ENCODE measurements around the gene SBF2. TPM values are rescaled to one million over a fixed set of nuclear protein-coding genes. Genes with fewer than 3 reads are reported as not detected.
A peak's percentile ranks its signal among the peaks of the same experiment; 100 is the strongest.

SBF2 gene
- polyA plus RNA-seq, 1 donor from 2014 or later = 53.4 TPM

DNA sequence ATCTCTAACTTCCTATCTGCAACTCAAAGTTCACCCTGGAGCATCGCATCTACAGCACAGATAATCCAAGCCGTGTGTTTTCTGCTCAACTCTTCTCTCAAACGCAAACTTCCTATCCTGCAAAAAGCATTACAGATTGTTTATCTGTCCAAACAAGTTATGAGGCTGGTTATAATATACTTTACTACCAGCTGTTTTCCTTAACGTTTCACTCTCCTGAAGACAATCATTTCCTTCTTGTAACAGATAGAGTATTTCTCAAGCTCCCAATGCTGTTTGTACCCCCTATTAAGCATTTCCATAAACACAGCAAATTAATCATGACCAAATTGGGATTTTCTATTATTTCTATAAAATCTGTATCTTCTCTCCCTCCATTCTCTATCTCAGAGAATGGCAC is 84.7 kb downstream of the SBF2 start (continued):
- no peak for TF ChIP-seq POLR2AphosphoS5 (IDR thresholded peaks at IDR 0.05)
- no peak for TF ChIP-seq EZH2 (IDR thresholded peaks at IDR 0.05; ENCODE audit: borderline replicate concordance, insufficient read depth, low read length, poor library complexity, severe bottlenecking)

GRCh38 chr11:10208131-10208575 is 85.9 kb downstream of the SBF2 start:
- H3F3A ChIP-seq (ENCODE audit: insufficient read depth, low read length, poor library complexity, severe bottlenecking) = no peaks in the 10 kb centered on the region
- no peaks in the 10 kb centered on the region for H3K36me3 ChIP-seq (ENCODE audit: insufficient read depth, low read length)
- no peak overlapping the region for H3K27ac ChIP-seq (ENCODE audit: low read length)
- H3K4me2 ChIP-seq (ENCODE audit: low read length) = no peak overlapping the region
- H3K9me2 ChIP-seq (ENCODE audit: insufficient read depth, low read length) = no peaks in the 10 kb centered on the region
- peaks cover under 1% of the 10 kb centered on the region for H3K79me2 ChIP-seq (replicated peaks; ENCODE audit: insufficient read depth, low read length)
- no peaks in the 10 kb centered on the region for H3K27me3 ChIP-seq (ENCODE audit: insufficient read depth, low read depth, low read length)
- TF ChIP-seq RAD21 (conservative IDR thresholded peaks at IDR 0.05) (peak; percentile 30), TAF1 (IDR thresholded peaks at IDR 0.05; ENCODE audit: low read depth) (no peak), MXI1 (conservative IDR thresholded peaks at IDR 0.05; ENCODE audit: poor library complexity, severe bottlenecking) (no peak), SMC3 (conservative IDR thresholded peaks at IDR 0.05; ENCODE audit: poor library complexity) (peak; percentile 45), POLR2AphosphoS5 (IDR thresholded peaks at IDR 0.05) (no peak), EZH2 (IDR thresholded peaks at IDR 0.05; ENCODE audit: borderline replicate concordance, insufficient read depth, low read length, poor library complexity, severe bottlenecking) (no peak), EP300 (conservative IDR thresholded peaks at IDR 0.05; ENCODE audit: poor library complexity, severe bottlenecking) (no peak), REST (IDR thresholded peaks at IDR 0.05; ENCODE audit: borderline replicate concordance) (no peak)
- TF ChIP-seq, protein P1, sequence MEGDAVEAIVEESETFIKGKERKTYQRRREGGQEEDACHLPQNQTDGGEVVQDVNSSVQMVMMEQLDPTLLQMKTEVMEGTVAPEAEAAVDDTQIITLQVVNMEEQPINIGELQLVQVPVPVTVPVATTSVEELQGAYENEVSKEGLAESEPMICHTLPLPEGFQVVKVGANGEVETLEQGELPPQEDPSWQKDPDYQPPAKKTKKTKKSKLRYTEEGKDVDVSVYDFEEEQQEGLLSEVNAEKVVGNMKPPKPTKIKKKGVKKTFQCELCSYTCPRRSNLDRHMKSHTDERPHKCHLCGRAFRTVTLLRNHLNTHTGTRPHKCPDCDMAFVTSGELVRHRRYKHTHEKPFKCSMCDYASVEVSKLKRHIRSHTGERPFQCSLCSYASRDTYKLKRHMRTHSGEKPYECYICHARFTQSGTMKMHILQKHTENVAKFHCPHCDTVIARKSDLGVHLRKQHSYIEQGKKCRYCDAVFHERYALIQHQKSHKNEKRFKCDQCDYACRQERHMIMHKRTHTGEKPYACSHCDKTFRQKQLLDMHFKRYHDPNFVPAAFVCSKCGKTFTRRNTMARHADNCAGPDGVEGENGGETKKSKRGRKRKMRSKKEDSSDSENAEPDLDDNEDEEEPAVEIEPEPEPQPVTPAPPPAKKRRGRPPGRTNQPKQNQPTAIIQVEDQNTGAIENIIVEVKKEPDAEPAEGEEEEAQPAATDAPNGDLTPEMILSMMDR (IDR thresholded peaks at IDR 0.05; ENCODE audit: poor library complexity, severe bottlenecking) = peak; percentile 51
- no peak overlapping the region for H3K4me3 ChIP-seq (ENCODE audit: low read length)
- H4K20me1 ChIP-seq (ENCODE audit: insufficient read depth) = no peaks in the 10 kb centered on the region
- no peaks in the 10 kb centered on the region for H3K9me3 ChIP-seq (ENCODE audit: low read length)
- no peak overlapping the region for H2AFZ ChIP-seq (ENCODE audit: low read depth, low read length)
- no peak overlapping the region for H3K9ac ChIP-seq (ENCODE audit: low read length)

GRCh38 chr11:10205928-10206327 is 88.1 kb downstream of the SBF2 start:
- H3K4me2 ChIP-seq (ENCODE audit: low read length) = no peak overlapping the region

More at GRCh38 chr11:10205928-10206327, 88.1 kb downstream of the SBF2 start:
- TF ChIP-seq POLR2AphosphoS5 (IDR thresholded peaks at IDR 0.05) (no peak), SMC3 (conservative IDR thresholded peaks at IDR 0.05; ENCODE audit: poor library complexity) (no peak), RAD21 (conservative IDR thresholded peaks at IDR 0.05) (no peak), REST (IDR thresholded peaks at IDR 0.05; ENCODE audit: borderline replicate concordance) (no peak), MXI1 (conservative IDR thresholded peaks at IDR 0.05; ENCODE audit: poor library complexity, severe bottlenecking) (no peak)
- TF ChIP-seq, protein P1 (IDR thresholded peaks at IDR 0.05; ENCODE audit: poor library complexity, severe bottlenecking) = no peak
- Histone ChIP-seq H3K9me2 (ENCODE audit: insufficient read depth, low read length) (no peaks in the 10 kb centered on the region), H3K9ac (ENCODE audit: low read length) (no peak overlapping the region), H3K79me2 (replicated peaks; ENCODE audit: insufficient read depth, low read length) (no peaks in the 10 kb centered on the region), H3K27me3 (ENCODE audit: insufficient read depth, low read depth, low read length) (no peaks in the 10 kb centered on the region), H4K20me1 (ENCODE audit: insufficient read depth) (no peaks in the 10 kb centered on the region), H3K36me3 (ENCODE audit: insufficient read depth, low read length) (no peaks in the 10 kb centered on the region), H3K27ac (ENCODE audit: low read length) (no peak overlapping the region), H2AFZ (ENCODE audit: low read depth, low read length) (no peak overlapping the region), H3F3A (ENCODE audit: insufficient read depth, low read length, poor library complexity, severe bottlenecking) (no peaks in the 10 kb centered on the region), H3K4me3 (ENCODE audit: low read length) (no peak overlapping the region), H3K9me3 (ENCODE audit: low read length) (no peaks in the 10 kb centered on the region)
